Measurements from ENCODE around the gene RABEP2. TPM values are rescaled to one million over a fixed set of nuclear protein-coding genes. Genes with fewer than 3 reads are reported as not detected.

RABEP2 gene
- polyA plus RNA-seq, 1 donor (not counting 4 experiments of a cell fraction or from before 2014, with no cell fraction given) = 8.7 TPM

DNA sequence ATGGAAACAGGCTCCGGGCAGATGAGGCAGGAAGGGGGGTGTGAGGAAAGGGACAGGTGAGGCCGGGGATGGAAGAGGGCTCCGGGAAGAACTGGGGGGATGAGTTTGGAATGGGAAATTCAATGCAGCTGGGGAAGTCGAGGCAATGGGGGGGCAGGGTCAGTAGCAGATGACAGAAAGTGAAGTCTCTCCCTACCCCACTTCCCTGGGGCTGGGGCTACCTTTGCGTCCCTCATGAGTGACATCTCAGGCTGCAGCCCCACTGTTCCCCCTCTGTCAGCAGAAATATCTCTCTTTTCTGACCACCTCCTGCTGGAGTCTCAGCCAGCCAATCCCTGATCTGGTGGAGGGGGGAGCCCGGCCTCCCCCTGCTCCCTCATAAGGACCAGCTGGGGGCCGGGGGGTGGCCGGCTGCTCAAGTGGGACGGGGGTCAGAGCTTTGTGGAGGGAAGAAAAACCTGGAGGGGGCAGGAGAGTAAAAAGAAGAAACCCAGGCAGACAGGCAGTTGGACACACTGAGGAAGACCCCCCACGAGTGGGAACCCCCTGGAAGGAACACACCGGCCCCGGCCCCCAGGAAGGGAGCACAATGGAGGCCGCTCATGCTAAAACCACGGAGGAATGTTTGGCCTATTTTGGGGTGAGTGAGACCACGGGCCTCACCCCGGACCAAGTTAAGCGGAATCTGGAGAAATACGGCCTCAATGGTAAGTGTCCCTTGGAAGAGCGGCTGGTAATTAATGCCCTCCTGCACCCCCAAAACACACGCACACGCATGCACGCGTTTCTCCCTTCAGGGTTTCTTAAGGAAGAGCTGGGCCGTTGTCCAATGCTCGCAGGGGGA is 46.7 kb downstream of the RABEP2 start, which contains the start of gene ATP2A1:
Gene ATP2A1, plus strand, starts transcription at position 406 of the 844 bp plus-strand sequence. Its CDS starts 184 bp downstream, at position 590.
- Histone ChIP-seq H3K27ac (ENCODE audit: control insufficient read depth, insufficient read depth, low read length) (no peak within 1 kb of the TSS), H3K27me3 (ENCODE audit: control insufficient read depth, extremely low read depth, insufficient read depth, low read length) (peaks cover 20% of the 10 kb centered on the region), H3K9me3 (ENCODE audit: control insufficient read depth, low read depth, low read length) (no peaks in the 10 kb centered on the region), H3K4me2 (ENCODE audit: control insufficient read depth, extremely low read depth, insufficient read depth, low read depth, low read length) (peak within 1 kb of the TSS; percentile 68), H4K20me1 (ENCODE audit: control insufficient read depth, extremely low read depth, insufficient read depth, low read length) (no peaks in the 10 kb centered on the region), H3K4me3 (ENCODE audit: control insufficient read depth in 2 of 3, extremely low read depth in 1 of 3, insufficient read depth in 2 of 3, low read depth in 1 of 3, low read length in 3 of 3) (peak within 1 kb of the TSS; percentile 58 to 80 (median 78)), H3K9me1 (ENCODE audit: control insufficient read depth, extremely low read depth, insufficient read depth, low read length) (no peaks in the 10 kb centered on the region), H3K9ac (ENCODE audit: control insufficient read depth, extremely low read depth, insufficient read depth, low read length) (peak within 1 kb of the TSS; percentile 59), H2AFZ (ENCODE audit: control insufficient read depth, low read length) (peak within 1 kb of the TSS; percentile 73), H3K36me3 (ENCODE audit: control insufficient read depth in 2 of 2, extremely low read depth in 1 of 2, insufficient read depth in 2 of 2, low read length in 2 of 2) (peaks cover 3 to 9% of the 10 kb centered on the region in 2 experiments), H3K79me2 (ENCODE audit: control insufficient read depth, insufficient read depth, low read length) (no peaks in the 10 kb centered on the region), H3K4me1 (ENCODE audit: control insufficient read depth, extremely low read depth, insufficient read depth, low read length) (peaks cover 14% of the 10 kb centered on the region)
- FAIRE-seq (no peak), DNase-seq (ENCODE audit: low read depth, low spot score) (no peak)
- dilution Hi-C loops (cut with MboI; ENCODE audit: extremely low pct_ligation_motif_present, low sequenced_read_pairs) = no loop called here
- no peak for TF ChIP-seq EZH2 (IDR thresholded peaks at IDR 0.05; ENCODE audit: low read length)
- TF ChIP-seq, protein P1, sequence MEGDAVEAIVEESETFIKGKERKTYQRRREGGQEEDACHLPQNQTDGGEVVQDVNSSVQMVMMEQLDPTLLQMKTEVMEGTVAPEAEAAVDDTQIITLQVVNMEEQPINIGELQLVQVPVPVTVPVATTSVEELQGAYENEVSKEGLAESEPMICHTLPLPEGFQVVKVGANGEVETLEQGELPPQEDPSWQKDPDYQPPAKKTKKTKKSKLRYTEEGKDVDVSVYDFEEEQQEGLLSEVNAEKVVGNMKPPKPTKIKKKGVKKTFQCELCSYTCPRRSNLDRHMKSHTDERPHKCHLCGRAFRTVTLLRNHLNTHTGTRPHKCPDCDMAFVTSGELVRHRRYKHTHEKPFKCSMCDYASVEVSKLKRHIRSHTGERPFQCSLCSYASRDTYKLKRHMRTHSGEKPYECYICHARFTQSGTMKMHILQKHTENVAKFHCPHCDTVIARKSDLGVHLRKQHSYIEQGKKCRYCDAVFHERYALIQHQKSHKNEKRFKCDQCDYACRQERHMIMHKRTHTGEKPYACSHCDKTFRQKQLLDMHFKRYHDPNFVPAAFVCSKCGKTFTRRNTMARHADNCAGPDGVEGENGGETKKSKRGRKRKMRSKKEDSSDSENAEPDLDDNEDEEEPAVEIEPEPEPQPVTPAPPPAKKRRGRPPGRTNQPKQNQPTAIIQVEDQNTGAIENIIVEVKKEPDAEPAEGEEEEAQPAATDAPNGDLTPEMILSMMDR (optimal IDR thresholded peaks at IDR 0.05 in 1 of 3, IDR thresholded peaks at IDR 0.05 in 1 of 3, conservative IDR thresholded peaks at IDR 0.05 in 1 of 3; ENCODE audit: extremely low read depth in 1 of 3, insufficient read depth in 2 of 3, low read length in 3 of 3) = no peak

DNA sequence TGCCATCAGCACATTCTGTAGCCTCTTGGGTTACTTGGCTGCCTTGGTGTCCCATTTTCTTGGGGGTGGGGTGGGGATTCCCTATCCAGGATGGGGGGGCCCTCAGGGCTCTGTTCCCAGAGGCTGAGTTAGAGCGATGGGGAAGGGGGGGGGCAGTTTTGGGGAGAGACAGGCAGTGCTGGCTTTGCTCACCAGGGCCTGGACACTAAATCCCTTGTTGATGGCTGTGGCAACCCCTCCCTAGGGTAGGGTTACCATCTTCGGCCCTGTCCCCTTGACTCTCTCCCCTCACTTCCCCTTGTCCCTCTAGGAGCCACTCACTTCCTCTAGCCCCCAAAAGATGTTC is 47.4 kb downstream of the RABEP2 start:
- dilution Hi-C loops (cut with MboI; ENCODE audit: extremely low pct_ligation_motif_present, low sequenced_read_pairs) = no loop called here
- TF ChIP-seq EZH2 (IDR thresholded peaks at IDR 0.05; ENCODE audit: low read length) = no peak
- TF ChIP-seq, protein P1 (optimal IDR thresholded peaks at IDR 0.05 in 1 of 3, IDR thresholded peaks at IDR 0.05 in 1 of 3, conservative IDR thresholded peaks at IDR 0.05 in 1 of 3; ENCODE audit: extremely low read depth in 1 of 3, insufficient read depth in 2 of 3, low read length in 3 of 3) = no peak
- DNase-seq (ENCODE audit: low read depth, low spot score) = no peak
- H3K9me3 ChIP-seq (ENCODE audit: control insufficient read depth, low read depth, low read length) = no peaks in the 10 kb centered on the region
- no peaks in the 10 kb centered on the region for H4K20me1 ChIP-seq (ENCODE audit: control insufficient read depth, extremely low read depth, insufficient read depth, low read length)
- no peak overlapping the region for H3K4me2 ChIP-seq (ENCODE audit: control insufficient read depth, extremely low read depth, insufficient read depth, low read depth, low read length)
- no peak overlapping the region for H3K9ac ChIP-seq (ENCODE audit: control insufficient read depth, extremely low read depth, insufficient read depth, low read length)
- no peak for FAIRE-seq
- no peak overlapping the region for H3K4me3 ChIP-seq (ENCODE audit: control insufficient read depth in 2 of 3, extremely low read depth in 1 of 3, insufficient read depth in 2 of 3, low read depth in 1 of 3, low read length in 3 of 3)
- H3K4me1 ChIP-seq (ENCODE audit: control insufficient read depth, extremely low read depth, insufficient read depth, low read length) = peaks cover 14% of the 10 kb centered on the region
- peaks cover 6 to 9% of the 10 kb centered on the region in 2 experiments for H3K36me3 ChIP-seq (ENCODE audit: control insufficient read depth in 2 of 2, extremely low read depth in 1 of 2, insufficient read depth in 2 of 2, low read length in 2 of 2)
- no peak overlapping the region for H2AFZ ChIP-seq (ENCODE audit: control insufficient read depth, low read length)
- no peak overlapping the region for H3K27ac ChIP-seq (ENCODE audit: control insufficient read depth, insufficient read depth, low read length)
- H3K9me1 ChIP-seq (ENCODE audit: control insufficient read depth, extremely low read depth, insufficient read depth, low read length) = no peaks in the 10 kb centered on the region
- H3K27me3 ChIP-seq (ENCODE audit: control insufficient read depth, extremely low read depth, insufficient read depth, low read length) = peaks cover 15% of the 10 kb centered on the region
- no peaks in the 10 kb centered on the region for H3K79me2 ChIP-seq (ENCODE audit: control insufficient read depth, insufficient read depth, low read length)
